ENCODE measurements around the gene HSPA1L. TPM values are rescaled to one million over a fixed set of nuclear protein-coding genes. Genes with fewer than 3 reads are reported as not detected.

Gene HSPA1L
- polyA plus RNA-seq, 2 of the 4 experiments (the other 2 are of a cell fraction), result 1.2 to 1.7 TPM

DNA sequence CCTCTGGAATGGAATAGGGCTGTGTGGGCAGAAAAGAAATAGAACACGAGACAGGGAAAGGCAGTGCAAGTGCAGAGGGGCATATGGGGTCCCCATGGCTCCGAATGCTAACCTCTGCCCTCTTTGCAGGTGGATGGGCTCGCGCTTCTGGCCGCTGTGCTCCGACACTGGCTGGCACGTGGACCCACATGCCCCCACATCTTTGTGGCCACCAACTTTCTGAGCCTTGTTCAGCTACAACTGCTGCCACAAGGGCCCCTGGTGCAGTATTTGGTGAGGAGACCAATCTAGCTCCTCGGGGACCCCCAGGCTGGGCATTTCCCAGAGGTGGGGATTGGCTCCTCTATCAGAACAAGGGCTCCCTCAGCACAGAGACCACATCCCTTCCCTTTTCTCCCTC, 53.7 kb downstream of the HSPA1L start:
- CTCF ChIA-PET, result interaction anchor here (3.8 kb wide), 1 partner anchor 9 kb away, joined by 21 read pairs; no protein-coding TSS in a partner anchor
- 90% methylated on average over 8 of the region's 8 CpGs for WGBS (ENCODE audit: missing lambda C conversion rate)
- POLR2A ChIA-PET, result no interaction called here
- no peaks in the 10 kb centered on the region for H3K9me3 ChIP-seq
- H3K4me3 ChIP-seq, result no peak overlapping the region
- TF ChIP-seq RARB (CRISPR knock-in tag; IDR thresholded peaks at IDR 0.05), result no peak
- TF ChIP-seq, protein P1, sequence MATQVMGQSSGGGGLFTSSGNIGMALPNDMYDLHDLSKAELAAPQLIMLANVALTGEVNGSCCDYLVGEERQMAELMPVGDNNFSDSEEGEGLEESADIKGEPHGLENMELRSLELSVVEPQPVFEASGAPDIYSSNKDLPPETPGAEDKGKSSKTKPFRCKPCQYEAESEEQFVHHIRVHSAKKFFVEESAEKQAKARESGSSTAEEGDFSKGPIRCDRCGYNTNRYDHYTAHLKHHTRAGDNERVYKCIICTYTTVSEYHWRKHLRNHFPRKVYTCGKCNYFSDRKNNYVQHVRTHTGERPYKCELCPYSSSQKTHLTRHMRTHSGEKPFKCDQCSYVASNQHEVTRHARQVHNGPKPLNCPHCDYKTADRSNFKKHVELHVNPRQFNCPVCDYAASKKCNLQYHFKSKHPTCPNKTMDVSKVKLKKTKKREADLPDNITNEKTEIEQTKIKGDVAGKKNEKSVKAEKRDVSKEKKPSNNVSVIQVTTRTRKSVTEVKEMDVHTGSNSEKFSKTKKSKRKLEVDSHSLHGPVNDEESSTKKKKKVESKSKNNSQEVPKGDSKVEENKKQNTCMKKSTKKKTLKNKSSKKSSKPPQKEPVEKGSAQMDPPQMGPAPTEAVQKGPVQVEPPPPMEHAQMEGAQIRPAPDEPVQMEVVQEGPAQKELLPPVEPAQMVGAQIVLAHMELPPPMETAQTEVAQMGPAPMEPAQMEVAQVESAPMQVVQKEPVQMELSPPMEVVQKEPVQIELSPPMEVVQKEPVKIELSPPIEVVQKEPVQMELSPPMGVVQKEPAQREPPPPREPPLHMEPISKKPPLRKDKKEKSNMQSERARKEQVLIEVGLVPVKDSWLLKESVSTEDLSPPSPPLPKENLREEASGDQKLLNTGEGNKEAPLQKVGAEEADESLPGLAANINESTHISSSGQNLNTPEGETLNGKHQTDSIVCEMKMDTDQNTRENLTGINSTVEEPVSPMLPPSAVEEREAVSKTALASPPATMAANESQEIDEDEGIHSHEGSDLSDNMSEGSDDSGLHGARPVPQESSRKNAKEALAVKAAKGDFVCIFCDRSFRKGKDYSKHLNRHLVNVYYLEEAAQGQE (IDR thresholded peaks at IDR 0.05), result no peak
- no peak for TF ChIP-seq EHF (CRISPR knock-in tag; IDR thresholded peaks at IDR 0.05)
- no peak for TF ChIP-seq HOXA7 (CRISPR knock-in tag; IDR thresholded peaks at IDR 0.05)
- TF ChIP-seq MAZ (IDR thresholded peaks at IDR 0.05; ENCODE audit: borderline replicate concordance, low read depth, low read length), result no peak
- TF ChIP-seq SMC3 (IDR thresholded peaks at IDR 0.05), result no peak
- no peak for TF ChIP-seq MYC (IDR thresholded peaks at IDR 0.05; ENCODE audit: borderline replicate concordance, low read length)
- no peak for TF ChIP-seq RNF2 (IDR thresholded peaks at IDR 0.05; ENCODE audit: borderline replicate concordance, low read depth)
- no peak for TF ChIP-seq ZFP36 (IDR thresholded peaks at IDR 0.05; ENCODE audit: borderline replicate concordance, partially characterized antibody)
- TF ChIP-seq ZNF302 (CRISPR knock-in tag; IDR thresholded peaks at IDR 0.05), result no peak
- TF ChIP-seq FOXS1 (CRISPR knock-in tag; IDR thresholded peaks at IDR 0.05), result no peak
- TF ChIP-seq HOXB13 (CRISPR knock-in tag; IDR thresholded peaks at IDR 0.05; ENCODE audit: low read depth), result no peak
- no peak for TF ChIP-seq CBX8 (IDR thresholded peaks at IDR 0.05)
- no peak for TF ChIP-seq PBX3 (IDR thresholded peaks at IDR 0.05)
- TF ChIP-seq RCOR1 (IDR thresholded peaks at IDR 0.05; ENCODE audit: low read depth, low read length), result no peak
- TF ChIP-seq E2F6 (IDR thresholded peaks at IDR 0.05; ENCODE audit: borderline replicate concordance, low read depth), result no peak
- TF ChIP-seq PHF8 (IDR thresholded peaks at IDR 0.05; ENCODE audit: borderline replicate concordance, low read depth), result no peak
- no peak for ATAC-seq
- no peak for DNase-seq (ENCODE audit: low read depth in 1 of 2, low spot score in 1 of 2)
- H3K4me2 ChIP-seq, result no peak overlapping the region
- H3K4me1 ChIP-seq, result no peaks in the 10 kb centered on the region
- no peak overlapping the region for H3K27ac ChIP-seq
- no peak for FAIRE-seq

- Histone ChIP-seq H3K4me2 (no peak overlapping the region), H3K27ac (no peak overlapping the region), H3K4me3 (no peak overlapping the region), H3K4me1 (no peaks in the 10 kb centered on the region), H3K9me3 (no peaks in the 10 kb centered on the region)
- ChIA-PET CTCF (interaction anchor here (3.8 kb wide), 1 partner anchor 9 kb away, joined by 21 read pairs; no protein-coding TSS in a partner anchor), POLR2A (no interaction called here)
- no peak for FAIRE-seq
- 83% methylated on average over 5 of the region's 5 CpGs for whole genome bisulfite sequencing (ENCODE audit: missing lambda C conversion rate)
- no peak for DNase-seq (ENCODE audit: low read depth in 1 of 2, low spot score in 1 of 2)
- no peak for ATAC-seq
- TF ChIP-seq, protein P2, sequence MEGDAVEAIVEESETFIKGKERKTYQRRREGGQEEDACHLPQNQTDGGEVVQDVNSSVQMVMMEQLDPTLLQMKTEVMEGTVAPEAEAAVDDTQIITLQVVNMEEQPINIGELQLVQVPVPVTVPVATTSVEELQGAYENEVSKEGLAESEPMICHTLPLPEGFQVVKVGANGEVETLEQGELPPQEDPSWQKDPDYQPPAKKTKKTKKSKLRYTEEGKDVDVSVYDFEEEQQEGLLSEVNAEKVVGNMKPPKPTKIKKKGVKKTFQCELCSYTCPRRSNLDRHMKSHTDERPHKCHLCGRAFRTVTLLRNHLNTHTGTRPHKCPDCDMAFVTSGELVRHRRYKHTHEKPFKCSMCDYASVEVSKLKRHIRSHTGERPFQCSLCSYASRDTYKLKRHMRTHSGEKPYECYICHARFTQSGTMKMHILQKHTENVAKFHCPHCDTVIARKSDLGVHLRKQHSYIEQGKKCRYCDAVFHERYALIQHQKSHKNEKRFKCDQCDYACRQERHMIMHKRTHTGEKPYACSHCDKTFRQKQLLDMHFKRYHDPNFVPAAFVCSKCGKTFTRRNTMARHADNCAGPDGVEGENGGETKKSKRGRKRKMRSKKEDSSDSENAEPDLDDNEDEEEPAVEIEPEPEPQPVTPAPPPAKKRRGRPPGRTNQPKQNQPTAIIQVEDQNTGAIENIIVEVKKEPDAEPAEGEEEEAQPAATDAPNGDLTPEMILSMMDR (IDR thresholded peaks at IDR 0.05), result no peak
- no peak for TF ChIP-seq JUNB (IDR thresholded peaks at IDR 0.05)
- TF ChIP-seq RFX5 (IDR thresholded peaks at IDR 0.05), result no peak
- no peak for TF ChIP-seq PHF8 (IDR thresholded peaks at IDR 0.05; ENCODE audit: borderline replicate concordance, low read depth)
- no peak for TF ChIP-seq CEBPB (IDR thresholded peaks at IDR 0.05)
- no peak for TF ChIP-seq GATA3 (IDR thresholded peaks at IDR 0.05; ENCODE audit: borderline replicate concordance)
- TF ChIP-seq CHD4 (IDR thresholded peaks at IDR 0.05; ENCODE audit: borderline replicate concordance), result no peak
- no peak for TF ChIP-seq TP53 (CRISPR knock-in tag; IDR thresholded peaks at IDR 0.05)
- TF ChIP-seq FOSB (CRISPR knock-in tag; IDR thresholded peaks at IDR 0.05), result no peak
- TF ChIP-seq ZSCAN20 (CRISPR knock-in tag; IDR thresholded peaks at IDR 0.05), result no peak
- TF ChIP-seq ZNF302 (CRISPR knock-in tag; IDR thresholded peaks at IDR 0.05), result no peak
- TF ChIP-seq, protein P3, sequence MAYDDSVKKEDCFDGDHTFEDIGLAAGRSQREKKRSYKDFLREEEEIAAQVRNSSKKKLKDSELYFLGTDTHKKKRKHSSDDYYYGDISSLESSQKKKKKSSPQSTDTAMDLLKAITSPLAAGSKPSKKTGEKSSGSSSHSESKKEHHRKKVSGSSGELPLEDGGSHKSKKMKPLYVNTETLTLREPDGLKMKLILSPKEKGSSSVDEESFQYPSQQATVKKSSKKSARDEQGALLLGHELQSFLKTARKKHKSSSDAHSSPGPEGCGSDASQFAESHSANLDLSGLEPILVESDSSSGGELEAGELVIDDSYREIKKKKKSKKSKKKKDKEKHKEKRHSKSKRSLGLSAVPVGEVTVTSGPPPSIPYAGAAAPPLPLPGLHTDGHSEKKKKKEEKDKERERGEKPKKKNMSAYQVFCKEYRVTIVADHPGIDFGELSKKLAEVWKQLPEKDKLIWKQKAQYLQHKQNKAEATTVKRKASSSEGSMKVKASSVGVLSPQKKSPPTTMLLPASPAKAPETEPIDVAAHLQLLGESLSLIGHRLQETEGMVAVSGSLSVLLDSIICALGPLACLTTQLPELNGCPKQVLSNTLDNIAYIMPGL (CRISPR knock-in tag; IDR thresholded peaks at IDR 0.05; ENCODE audit: borderline replicate concordance), result no peak
- TF ChIP-seq POLR2A (IDR thresholded peaks at IDR 0.05; ENCODE audit: low read length), result no peak
- no peak for TF ChIP-seq MYC (IDR thresholded peaks at IDR 0.05; ENCODE audit: borderline replicate concordance, low read length)
- TF ChIP-seq HOXB5 (CRISPR knock-in tag; IDR thresholded peaks at IDR 0.05), result no peak
- TF ChIP-seq POLR2AphosphoS2 (conservative IDR thresholded peaks at IDR 0.05; ENCODE audit: low read length), result no peak
- TF ChIP-seq CBX8 (IDR thresholded peaks at IDR 0.05), result no peak
- TF ChIP-seq HEYL (CRISPR knock-in tag; IDR thresholded peaks at IDR 0.05), result no peak
Measured at GRCh38 chr6:31760790-31761189, 54.3 kb downstream of the HSPA1L start.
